ENCODE results near the gene TSPYL6.

Gene TSPYL6

DNA sequence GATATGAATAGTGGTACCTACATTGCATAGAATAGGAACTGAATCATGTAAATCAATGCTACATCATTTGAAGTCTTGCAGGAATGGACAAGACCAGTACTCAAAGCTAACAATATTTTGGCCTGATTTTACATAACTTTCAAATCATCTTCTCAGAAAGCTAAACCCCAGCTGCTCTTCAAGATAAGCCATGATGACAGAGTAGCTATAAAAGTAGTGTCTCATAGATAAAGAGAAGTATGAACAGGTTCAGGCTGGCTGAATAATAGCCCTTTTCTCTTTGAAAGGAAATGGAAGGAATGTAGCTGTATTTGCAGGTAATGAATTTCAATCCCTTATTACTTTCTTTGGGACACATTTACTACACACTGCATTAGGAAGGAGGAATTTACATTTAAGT is 28.2 kb downstream of the TSPYL6 start:
- H3K79me2 ChIP-seq (ENCODE audit: control insufficient read depth, insufficient read depth, low read length, unreplicated experiment): no peaks in the 10 kb centered on the region
- H3K4me3 ChIP-seq (ENCODE audit: low read depth, low read length): no peak overlapping the region
- no peak overlapping the region for H3K27ac ChIP-seq (ENCODE audit: low read depth, low read length)
- no peaks in the 10 kb centered on the region for H3K27me3 ChIP-seq (ENCODE audit: insufficient read depth, low read length)
- peaks cover 13% of the 10 kb centered on the region for H3K4me1 ChIP-seq (ENCODE audit: control insufficient read depth, insufficient read depth, low read length, unreplicated experiment)
- no peaks in the 10 kb centered on the region for H3K36me3 ChIP-seq (ENCODE audit: insufficient read depth, low read length)
- no peak overlapping the region for H2AFZ ChIP-seq (ENCODE audit: low read length, unreplicated experiment)

DNA sequence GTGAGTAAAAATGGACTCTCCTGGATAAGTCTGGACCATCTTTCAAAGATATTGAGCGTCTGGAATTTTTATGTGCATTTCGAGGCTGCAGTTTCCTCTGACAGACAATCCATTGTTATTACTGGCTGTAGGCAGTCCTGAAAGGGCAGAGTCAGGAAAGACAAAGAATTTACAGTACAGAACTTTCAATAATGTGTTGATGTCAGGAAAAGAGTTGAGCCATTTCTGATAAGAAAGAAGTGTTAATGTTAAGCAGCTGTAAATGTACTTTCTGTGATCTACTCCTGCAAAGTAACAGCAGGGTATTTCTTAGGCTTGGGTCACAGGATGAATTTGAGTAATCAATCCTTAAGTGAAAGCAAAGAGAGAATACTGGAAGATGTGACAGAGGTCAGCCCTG is 29.8 kb downstream of the TSPYL6 start:
- Histone ChIP-seq H3K27ac (ENCODE audit: low read depth, low read length) (no peak overlapping the region), H3K4me3 (ENCODE audit: low read depth, low read length) (no peak overlapping the region), H2AFZ (ENCODE audit: low read length, unreplicated experiment) (no peak overlapping the region), H3K27me3 (ENCODE audit: insufficient read depth, low read length) (no peaks in the 10 kb centered on the region), H3K79me2 (ENCODE audit: control insufficient read depth, insufficient read depth, low read length, unreplicated experiment) (no peaks in the 10 kb centered on the region), H3K4me1 (ENCODE audit: control insufficient read depth, insufficient read depth, low read length, unreplicated experiment) (peaks cover 13% of the 10 kb centered on the region), H3K36me3 (ENCODE audit: insufficient read depth, low read length) (no peaks in the 10 kb centered on the region)

DNA sequence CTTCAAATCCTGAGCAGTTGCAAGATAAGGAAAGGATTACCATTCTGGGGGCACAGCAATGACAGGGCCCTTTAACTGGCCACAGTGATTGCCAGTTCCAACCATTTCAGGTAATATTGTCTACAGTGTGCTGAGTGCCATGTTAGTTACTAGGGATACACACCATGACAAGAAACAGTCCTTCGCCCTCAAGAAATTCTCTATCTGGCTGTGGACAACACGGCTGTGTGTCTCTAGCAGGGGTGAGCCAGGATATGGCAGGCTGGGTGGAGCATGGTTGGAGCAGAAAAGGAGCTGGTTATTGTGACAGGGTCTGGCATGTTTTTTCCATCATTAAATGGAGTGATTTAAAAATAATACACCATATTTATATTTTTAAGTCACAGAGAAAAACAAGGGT is 31.0 kb downstream of the TSPYL6 start:
- H3K27ac ChIP-seq (ENCODE audit: low read depth, low read length): no peak overlapping the region

DNA sequence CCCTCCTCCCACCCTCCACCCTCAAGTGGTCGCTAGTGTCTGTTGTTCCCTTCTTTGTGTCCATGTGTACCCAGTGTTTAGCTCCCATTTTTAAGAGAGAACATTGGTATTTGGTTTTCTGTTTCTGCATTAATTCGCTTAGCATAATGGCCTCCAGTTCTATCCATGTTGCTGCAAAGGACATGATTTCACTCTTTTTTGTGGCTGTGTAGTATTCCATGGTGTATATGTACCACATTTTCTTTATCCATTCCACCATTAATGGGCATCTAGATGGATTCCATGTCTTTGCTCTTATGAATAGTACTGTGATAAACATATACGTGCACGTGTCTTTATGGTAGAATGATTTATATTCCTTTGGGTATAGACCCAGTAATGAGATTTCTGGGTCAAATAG is 42.9 kb downstream of the TSPYL6 start:
- Histone ChIP-seq H3K4me3 (ENCODE audit: low read depth, low read length) (no peak overlapping the region), H3K27me3 (ENCODE audit: insufficient read depth, low read length) (no peaks in the 10 kb centered on the region), H3K36me3 (ENCODE audit: insufficient read depth, low read length) (no peaks in the 10 kb centered on the region), H3K79me2 (ENCODE audit: control insufficient read depth, insufficient read depth, low read length, unreplicated experiment) (no peaks in the 10 kb centered on the region), H3K27ac (ENCODE audit: low read depth, low read length) (no peak overlapping the region), H3K4me1 (ENCODE audit: control insufficient read depth, insufficient read depth, low read length, unreplicated experiment) (peaks cover 27% of the 10 kb centered on the region), H2AFZ (ENCODE audit: low read length, unreplicated experiment) (no peak overlapping the region)

More for the DNA sequence above, 31.0 kb downstream of the TSPYL6 start:
- no peaks in the 10 kb centered on the region for H3K36me3 ChIP-seq (ENCODE audit: insufficient read depth, low read length)
- no peaks in the 10 kb centered on the region for H3K27me3 ChIP-seq (ENCODE audit: insufficient read depth, low read length)
- H2AFZ ChIP-seq (ENCODE audit: low read length, unreplicated experiment): no peak overlapping the region
- H3K4me1 ChIP-seq (ENCODE audit: control insufficient read depth, insufficient read depth, low read length, unreplicated experiment): peaks cover 13% of the 10 kb centered on the region
- H3K4me3 ChIP-seq (ENCODE audit: low read depth, low read length): no peak overlapping the region
- H3K79me2 ChIP-seq (ENCODE audit: control insufficient read depth, insufficient read depth, low read length, unreplicated experiment): no peaks in the 10 kb centered on the region

DNA sequence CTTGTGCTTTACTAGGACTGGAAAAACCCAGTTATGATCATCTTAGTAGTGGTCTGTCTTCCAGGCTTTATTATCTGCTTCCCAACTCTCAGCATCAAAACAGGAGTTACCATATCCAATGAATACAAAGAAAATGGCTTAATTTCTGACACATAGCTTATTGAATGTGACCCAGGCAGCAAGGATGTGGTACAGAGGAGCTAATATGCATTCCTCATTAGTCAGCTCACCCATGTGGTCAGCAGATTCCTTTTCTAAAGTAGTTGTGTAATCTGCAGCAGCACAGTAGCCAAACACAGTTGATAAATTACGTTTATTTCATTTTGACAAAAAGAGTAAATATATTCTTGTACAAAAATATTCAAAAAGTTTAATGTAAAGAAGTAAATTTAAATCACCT is 43.6 kb downstream of the TSPYL6 start:
- Histone ChIP-seq H3K36me3 (ENCODE audit: insufficient read depth, low read length) (no peaks in the 10 kb centered on the region), H3K27ac (ENCODE audit: low read depth, low read length) (0 out of 2 replicates have a peak overlapping the region, but pooled peaks have one; percentile 7), H3K27me3 (ENCODE audit: insufficient read depth, low read length) (no peaks in the 10 kb centered on the region), H2AFZ (ENCODE audit: low read length, unreplicated experiment) (no peak overlapping the region), H3K4me3 (ENCODE audit: low read depth, low read length) (peak overlapping the region; percentile 4; the same call in 1 of the 2 replicates), H3K4me1 (ENCODE audit: control insufficient read depth, insufficient read depth, low read length, unreplicated experiment) (peaks cover 33% of the 10 kb centered on the region), H3K79me2 (ENCODE audit: control insufficient read depth, insufficient read depth, low read length, unreplicated experiment) (no peaks in the 10 kb centered on the region)

DNA sequence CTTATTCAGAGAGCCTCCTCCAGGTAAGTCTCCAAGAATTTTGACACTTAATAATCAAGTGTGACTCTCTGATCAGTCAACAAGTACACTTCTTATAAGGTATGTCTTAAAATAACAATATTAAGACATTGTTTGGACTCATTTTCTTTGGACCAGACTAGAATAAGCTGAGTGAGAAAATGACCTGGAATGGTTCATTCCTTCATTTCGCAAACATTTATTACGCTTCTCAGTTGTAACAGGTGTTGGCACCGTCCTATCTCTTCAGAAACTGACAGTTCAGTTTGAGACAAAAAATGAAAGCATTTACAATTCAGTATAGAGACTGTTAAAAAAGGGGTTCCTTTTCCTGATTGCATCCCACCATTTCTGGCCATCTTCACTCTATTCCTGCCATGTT is 46.6 kb downstream of the TSPYL6 start:
- Histone ChIP-seq H3K27ac (ENCODE audit: low read depth, low read length) (peak overlapping the region; percentile 88), H3K4me3 (ENCODE audit: low read depth, low read length) (no peak overlapping the region), H3K36me3 (ENCODE audit: insufficient read depth, low read length) (no peaks in the 10 kb centered on the region)

DNA sequence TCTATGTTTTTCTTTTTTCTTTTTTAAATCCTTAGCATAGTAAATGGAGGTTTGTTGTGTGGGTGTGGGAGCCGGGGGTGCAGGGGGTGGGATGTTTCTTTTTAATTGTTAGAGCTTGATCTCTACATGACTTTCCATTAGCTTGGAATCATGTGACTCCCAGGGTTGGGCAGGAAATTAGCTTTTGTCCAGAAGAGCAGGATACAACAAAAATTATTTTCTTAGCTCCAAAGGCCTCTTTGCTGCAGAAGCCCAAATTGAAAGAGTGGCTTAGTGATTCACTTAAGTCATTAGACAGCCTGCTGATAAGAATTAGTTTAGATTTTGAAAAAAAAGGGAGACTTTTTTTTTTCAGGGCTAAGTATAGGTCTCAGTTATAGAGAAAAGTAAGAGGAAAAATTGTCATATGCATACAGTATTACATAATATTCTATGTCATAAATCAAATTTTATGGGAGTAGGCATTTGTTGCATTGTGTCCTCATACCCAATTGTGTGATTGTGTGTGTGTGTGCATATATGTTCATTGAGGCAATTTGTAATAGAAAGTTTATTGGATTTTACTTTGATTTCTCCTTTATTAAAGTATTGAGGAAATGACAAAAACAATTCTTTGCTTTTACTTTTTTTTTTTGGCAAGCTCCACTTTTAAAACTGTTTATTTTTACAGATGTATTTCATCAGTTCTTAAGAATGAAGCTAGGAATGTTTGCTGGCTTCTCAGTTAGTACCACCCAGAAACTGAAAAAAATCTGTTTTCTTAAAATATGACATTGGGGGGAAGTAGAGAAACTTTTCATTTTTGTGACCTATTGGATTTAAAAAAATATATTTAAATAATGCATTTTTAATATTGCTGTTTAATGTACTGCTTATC is 47.4 kb downstream of the TSPYL6 start:
- Histone ChIP-seq H3K27ac (ENCODE audit: low read depth, low read length) (peak overlapping the region; percentile 88), H3K36me3 (ENCODE audit: insufficient read depth, low read length) (no peaks in the 10 kb centered on the region), H3K4me3 (ENCODE audit: low read depth, low read length) (peak overlapping the region; percentile 37; the same call in 1 of the 2 replicates), H3K79me2 (ENCODE audit: control insufficient read depth, insufficient read depth, low read length, unreplicated experiment) (no peaks in the 10 kb centered on the region), H3K27me3 (ENCODE audit: insufficient read depth, low read length) (no peaks in the 10 kb centered on the region), H3K4me1 (ENCODE audit: control insufficient read depth, insufficient read depth, low read length, unreplicated experiment) (peaks cover 38% of the 10 kb centered on the region), H2AFZ (ENCODE audit: low read length, unreplicated experiment) (no peak overlapping the region)

More for the DNA sequence above, 46.6 kb downstream of the TSPYL6 start:
- Histone ChIP-seq H3K79me2 (ENCODE audit: control insufficient read depth, insufficient read depth, low read length, unreplicated experiment) (no peaks in the 10 kb centered on the region), H3K4me1 (ENCODE audit: control insufficient read depth, insufficient read depth, low read length, unreplicated experiment) (peaks cover 38% of the 10 kb centered on the region), H2AFZ (ENCODE audit: low read length, unreplicated experiment) (peak overlapping the region; percentile 26), H3K27me3 (ENCODE audit: insufficient read depth, low read length) (no peaks in the 10 kb centered on the region)

DNA sequence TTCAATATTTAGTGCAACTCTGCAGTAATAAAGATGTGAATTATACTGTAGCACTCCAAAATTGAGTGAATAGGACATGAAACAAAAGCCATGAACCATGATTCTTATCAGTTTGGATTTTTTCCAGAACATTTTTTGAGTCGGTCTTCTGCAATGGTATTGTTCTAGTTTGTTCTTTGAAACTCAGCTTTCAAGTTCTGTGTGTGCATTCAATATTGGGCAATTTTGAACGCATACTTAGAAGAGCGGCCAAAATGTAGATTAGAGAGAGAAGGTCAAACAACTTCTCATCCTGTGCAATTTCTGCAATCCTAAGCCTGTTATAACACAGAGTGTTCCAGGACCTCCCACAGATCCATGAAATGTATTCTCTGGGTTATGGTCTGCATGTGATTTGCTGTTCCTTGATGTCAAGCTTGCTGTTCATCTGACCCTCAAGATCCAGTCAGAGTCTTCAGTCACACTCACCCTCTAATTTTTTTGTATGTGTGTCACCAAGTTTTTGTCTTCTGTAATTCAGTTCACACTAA is 48.3 kb downstream of the TSPYL6 start:
- peak overlapping the region; percentile 28; the same call in 1 of the 2 replicates for H3K4me3 ChIP-seq (ENCODE audit: low read depth, low read length)
- no peaks in the 10 kb centered on the region for H3K36me3 ChIP-seq (ENCODE audit: insufficient read depth, low read length)
- peak overlapping the region; percentile 88 for H3K27ac ChIP-seq (ENCODE audit: low read depth, low read length)
- no peaks in the 10 kb centered on the region for H3K79me2 ChIP-seq (ENCODE audit: control insufficient read depth, insufficient read depth, low read length, unreplicated experiment)
- H2AFZ ChIP-seq (ENCODE audit: low read length, unreplicated experiment): peak overlapping the region; percentile 51
- H3K27me3 ChIP-seq (ENCODE audit: insufficient read depth, low read length): no peaks in the 10 kb centered on the region
- peaks cover 38% of the 10 kb centered on the region for H3K4me1 ChIP-seq (ENCODE audit: control insufficient read depth, insufficient read depth, low read length, unreplicated experiment)

DNA sequence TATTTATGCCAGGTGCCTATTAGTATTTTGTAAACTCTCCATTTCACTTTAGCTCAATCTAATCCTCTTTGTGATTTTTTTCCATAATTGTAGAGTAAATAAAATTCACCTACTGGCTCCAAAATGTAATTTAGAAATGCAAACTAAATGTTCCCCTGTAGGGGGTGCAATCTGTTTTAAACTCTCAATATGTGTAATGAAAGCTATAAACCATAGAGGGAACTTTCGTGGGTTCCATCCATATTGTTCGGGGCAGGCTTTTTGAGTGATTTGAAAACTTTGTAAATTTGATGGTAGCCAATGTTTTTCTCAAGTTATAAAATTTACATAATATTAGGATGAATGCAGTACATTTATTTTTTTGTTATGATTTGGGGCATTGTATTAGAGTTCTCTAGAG is 49.4 kb downstream of the TSPYL6 start:
- Histone ChIP-seq H3K4me1 (ENCODE audit: control insufficient read depth, insufficient read depth, low read length, unreplicated experiment) (peaks cover 27% of the 10 kb centered on the region), H3K27ac (ENCODE audit: low read depth, low read length) (no peak overlapping the region), H3K4me3 (ENCODE audit: low read depth, low read length) (no peak overlapping the region), H3K36me3 (ENCODE audit: insufficient read depth, low read length) (no peaks in the 10 kb centered on the region), H2AFZ (ENCODE audit: low read length, unreplicated experiment) (no peak overlapping the region), H3K27me3 (ENCODE audit: insufficient read depth, low read length) (no peaks in the 10 kb centered on the region), H3K79me2 (ENCODE audit: control insufficient read depth, insufficient read depth, low read length, unreplicated experiment) (no peaks in the 10 kb centered on the region)

DNA sequence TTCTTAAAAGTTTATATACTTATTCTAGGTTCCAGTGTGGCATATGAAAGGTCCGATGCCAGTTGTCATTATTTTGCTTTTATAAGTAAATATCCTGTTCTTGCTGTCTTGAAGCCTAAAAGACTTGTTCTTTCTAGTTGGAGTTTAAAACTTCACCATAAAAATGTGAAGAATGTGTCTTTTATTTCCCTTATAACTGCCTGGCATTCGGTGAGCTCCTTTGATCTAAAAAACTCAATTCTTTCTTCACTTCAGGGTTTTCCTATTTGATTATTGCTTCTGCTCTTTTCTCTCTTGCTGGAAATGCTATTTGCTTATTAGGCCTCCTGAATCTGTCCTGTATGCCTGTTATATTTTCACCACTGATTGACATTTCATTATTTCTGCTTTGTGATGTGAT is 51.6 kb downstream of the TSPYL6 start:
- H3K4me1 ChIP-seq (ENCODE audit: control insufficient read depth, insufficient read depth, low read length, unreplicated experiment): peaks cover 23% of the 10 kb centered on the region
- H3K4me3 ChIP-seq (ENCODE audit: low read depth, low read length): no peak overlapping the region
- H3K27me3 ChIP-seq (ENCODE audit: insufficient read depth, low read length): no peaks in the 10 kb centered on the region
- no peaks in the 10 kb centered on the region for H3K36me3 ChIP-seq (ENCODE audit: insufficient read depth, low read length)
- H2AFZ ChIP-seq (ENCODE audit: low read length, unreplicated experiment): no peak overlapping the region
- H3K27ac ChIP-seq (ENCODE audit: low read depth, low read length): no peak overlapping the region
- no peaks in the 10 kb centered on the region for H3K79me2 ChIP-seq (ENCODE audit: control insufficient read depth, insufficient read depth, low read length, unreplicated experiment)
